ENCODE data around the gene PCTP.

- TF ChIP-seq CTCF (IDR thresholded peaks at IDR 0.05) (peak; percentile 54 to 75 (median 63)), POLR2A (IDR thresholded peaks at IDR 0.05; ENCODE audit: low read depth) (no peak), POLR2AphosphoS5 (IDR thresholded peaks at IDR 0.05) (no peak), EP300 (IDR thresholded peaks at IDR 0.05) (no peak)
Measured at GRCh38 chr17:55735731-55736405, 15.0 kb upstream of the PCTP start.
